ENCODE results near the gene MAP2K5. TPM values are rescaled to one million over a fixed set of nuclear protein-coding genes. Genes with fewer than 3 reads are reported as not detected.

The MAP2K5 gene
- total RNA-seq, 1 donor from 2014 or later: 3.2 TPM

GRCh38 chr15:67716171-67716570, 173.7 kb downstream of the MAP2K5 start:
- TF ChIP-seq CTCF (conservative IDR thresholded peaks at IDR 0.05; ENCODE audit: low read depth, low read length): no peak
- no peak for DNase-seq (ENCODE audit: low read depth)
- no peak overlapping the region for H3K4me3 ChIP-seq (ENCODE audit: low read depth, low read length)

GRCh38 chr15:67717776-67718175, 175.3 kb downstream of the MAP2K5 start:
- TF ChIP-seq CTCF (conservative IDR thresholded peaks at IDR 0.05; ENCODE audit: low read depth, low read length): no peak
- no peak for DNase-seq (ENCODE audit: low read depth)
- H3K4me3 ChIP-seq (ENCODE audit: low read depth, low read length): no peak overlapping the region

- TF ChIP-seq CTCF (conservative IDR thresholded peaks at IDR 0.05; ENCODE audit: low read depth, low read length): no peak
- no peak for DNase-seq (ENCODE audit: low read depth)
- H3K4me3 ChIP-seq (ENCODE audit: low read depth, low read length): no peak overlapping the region
These were observed 176.9 kb downstream of the MAP2K5 start for GRCh38 chr15:67719330-67719959.

GRCh38 chr15:67720556-67721175, 178.2 kb downstream of the MAP2K5 start:
- no peak for DNase-seq (ENCODE audit: low read depth)
- H3K4me3 ChIP-seq (ENCODE audit: low read depth, low read length): no peak overlapping the region
- TF ChIP-seq CTCF (conservative IDR thresholded peaks at IDR 0.05; ENCODE audit: low read depth, low read length): no peak

- TF ChIP-seq CTCF (conservative IDR thresholded peaks at IDR 0.05; ENCODE audit: low read depth, low read length): no peak
- no peak for DNase-seq (ENCODE audit: low read depth)
- no peak overlapping the region for H3K4me3 ChIP-seq (ENCODE audit: low read depth, low read length)
These were observed 179.7 kb downstream of the MAP2K5 start for GRCh38 chr15:67722030-67722817.

GRCh38 chr15:67723294-67724024, 181.0 kb downstream of the MAP2K5 start:
- no peak for DNase-seq (ENCODE audit: low read depth)

More at GRCh38 chr15:67723294-67724024, 181.0 kb downstream of the MAP2K5 start:
- TF ChIP-seq CTCF (conservative IDR thresholded peaks at IDR 0.05; ENCODE audit: low read depth, low read length): no peak
- H3K4me3 ChIP-seq (ENCODE audit: low read depth, low read length): no peak overlapping the region

All from epithelial cell of proximal tubule (primary cell).